Measurements from ENCODE around the gene SPINK4. TPM values are rescaled to one million over a fixed set of nuclear protein-coding genes. Genes with fewer than 3 reads are reported as not detected.
A peak's percentile ranks its signal among the peaks of the same experiment; 100 is the strongest.

The SPINK4 gene, protein sequence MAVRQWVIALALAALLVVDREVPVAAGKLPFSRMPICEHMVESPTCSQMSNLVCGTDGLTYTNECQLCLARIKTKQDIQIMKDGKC
- polyA plus RNA-seq (ENCODE audit: insufficient read length in 10 of 10): not detected
- long read RNA-seq, donor 1: 0 reads
- long read RNA-seq, donor 2, partial matches to known transcripts: 0 of 1 reads
- long read RNA-seq, donor 2, other reads (novel, unspliced or antisense): 0 of 1 reads
- long read RNA-seq, donor 3: 0 reads
- long read RNA-seq, donor 4: 0 reads
- long read RNA-seq, donor 5, partial matches to known transcripts: 0 of 1 reads
- long read RNA-seq, donor 5, other reads (novel, unspliced or antisense): 0 of 1 reads
- long read RNA-seq, donor 6: 0 reads
- long read RNA-seq, donor 7: 0 reads
- long read RNA-seq, donor 8: 0 reads
- long read RNA-seq, donor 9: 0 reads

DNA sequence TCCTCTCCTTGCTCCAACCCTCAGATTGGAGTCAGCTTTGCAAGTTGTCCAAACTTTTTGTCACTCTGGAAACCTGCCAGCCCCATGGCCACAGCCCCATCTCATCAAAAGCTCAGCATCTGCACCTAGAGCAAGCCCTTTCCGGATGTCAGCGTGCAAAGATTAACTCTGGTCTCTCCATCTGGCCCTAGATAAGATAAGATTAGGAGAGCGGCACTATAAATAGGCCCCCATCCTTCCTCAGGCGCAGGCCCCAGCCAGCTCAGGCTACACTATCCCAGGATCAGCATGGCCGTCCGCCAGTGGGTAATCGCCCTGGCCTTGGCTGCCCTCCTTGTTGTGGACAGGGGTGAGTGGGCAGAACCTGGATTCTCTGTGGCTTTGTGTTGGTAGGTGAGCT, at the start of gene SPINK4:
TSS of gene SPINK4 (plus strand) at position 247 of the 400 bp plus-strand sequence. CDS start at position 289, 42 bp downstream.
- DNase-seq: no peak

DNA sequence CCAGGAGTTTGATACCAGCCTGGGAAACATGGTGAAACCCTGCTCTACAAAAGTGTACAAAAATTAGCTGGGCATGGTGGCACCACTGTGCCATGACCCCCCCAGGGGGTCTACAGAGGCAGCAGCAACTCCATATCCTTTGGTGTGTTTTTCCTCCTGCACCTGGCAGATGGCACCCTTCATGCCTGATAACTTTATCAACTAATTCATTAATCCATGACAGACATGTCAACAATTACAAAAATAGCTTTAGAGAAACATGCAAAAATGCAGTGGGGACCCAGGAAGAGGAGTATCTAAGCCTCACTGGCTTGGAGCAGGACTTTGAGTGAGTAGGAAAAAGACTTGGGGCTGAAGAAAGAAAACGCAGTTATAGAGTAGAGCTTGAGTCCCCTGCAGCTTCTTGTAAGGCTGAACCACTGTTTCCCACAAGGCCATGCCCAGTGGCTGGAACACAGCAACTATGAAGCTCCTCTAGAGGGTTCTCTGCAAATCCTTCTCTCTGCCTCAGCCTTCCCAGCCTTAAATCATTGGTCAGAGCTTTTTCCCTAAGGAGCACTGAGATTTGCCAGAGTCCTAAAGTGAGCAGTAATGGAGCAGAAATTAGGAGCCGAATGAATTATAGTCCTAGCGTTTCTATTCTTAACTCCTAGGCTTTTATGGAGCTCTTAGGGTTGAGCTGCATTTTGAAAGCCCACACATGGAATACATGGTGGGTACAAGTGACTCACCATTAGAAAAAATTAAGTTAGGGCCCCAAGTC, 47.3 kb upstream of the SPINK4 start:
- peak in 1 of 3 donors; percentile 48 for DNase-seq

DNA sequence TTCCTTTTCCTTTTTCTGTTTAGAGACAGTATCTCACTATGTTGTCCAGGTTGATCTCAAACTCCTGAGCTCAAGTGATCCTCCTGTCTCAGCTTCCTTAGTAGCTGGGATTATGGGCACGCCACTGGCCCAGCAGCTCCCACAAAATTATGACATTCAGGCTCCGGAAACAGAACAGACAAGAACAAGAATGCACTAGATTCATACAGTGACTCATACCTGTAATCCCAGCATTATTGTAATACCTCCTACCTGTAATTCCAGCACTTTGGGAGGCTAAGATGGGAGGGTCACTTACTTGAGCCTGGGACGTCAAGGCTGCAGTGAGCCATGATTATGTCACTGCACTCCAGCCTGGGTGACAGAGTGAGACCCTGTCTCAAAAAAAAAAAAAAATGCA, 46.1 kb upstream of the SPINK4 start:
- DNase-seq: no peak

DNA sequence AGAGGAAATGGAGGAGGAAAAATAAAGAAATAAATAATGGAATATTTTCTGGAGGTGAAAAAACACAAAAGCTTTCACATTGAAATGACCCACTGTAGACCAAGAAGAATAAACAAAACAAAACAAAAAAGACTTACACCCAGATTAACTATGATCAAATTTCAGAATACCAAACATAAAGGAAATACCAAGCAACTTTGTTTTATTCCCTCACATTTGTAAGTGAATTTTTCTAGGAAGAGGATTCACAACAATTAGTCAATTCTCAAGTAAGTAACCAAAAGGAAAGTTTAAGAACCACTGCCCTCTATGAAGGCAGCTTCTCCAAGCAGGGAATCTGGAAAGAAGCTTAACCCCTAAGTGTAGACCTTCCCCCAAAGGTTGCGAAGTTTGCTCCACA, 43.2 kb upstream of the SPINK4 start:
- no peak for DNase-seq

- DNase-seq: peak; percentile 77 to 92 (median 87)
Measured at GRCh38 chr9:33197279-33198152, 42.5 kb upstream of the SPINK4 start.

- peak in 2 of 3 donors; percentile 51 to 70 for DNase-seq
Measured at GRCh38 chr9:33198165-33198564, 41.8 kb upstream of the SPINK4 start.

GRCh38 chr9:33202018-33202417, 37.9 kb upstream of the SPINK4 start:
- DNase-seq: no peak

- DNase-seq: peak; percentile 55 to 86 (median 59)
Measured at GRCh38 chr9:33202552-33203201, 37.3 kb upstream of the SPINK4 start.

DNA sequence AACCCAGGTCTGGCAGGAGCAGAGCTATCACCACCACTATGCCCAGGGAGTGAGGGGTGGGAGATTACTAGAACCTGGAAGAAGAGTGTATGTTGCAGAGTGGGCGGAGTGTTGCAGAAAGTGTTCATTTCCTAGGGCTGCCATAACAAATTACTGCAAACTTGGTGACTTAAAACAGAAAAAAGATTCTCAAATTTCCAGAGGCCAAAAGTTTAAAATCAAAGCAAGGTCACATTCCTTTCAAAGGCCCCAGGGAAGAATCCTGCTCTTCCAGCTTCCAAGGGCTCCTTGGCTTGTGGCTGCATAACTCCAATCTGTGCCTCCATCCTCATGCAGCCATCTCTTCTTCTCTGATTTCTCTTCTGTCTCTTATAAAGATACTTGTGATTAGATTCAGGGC, 30.6 kb upstream of the SPINK4 start:
- DNase-seq: no peak

DNA sequence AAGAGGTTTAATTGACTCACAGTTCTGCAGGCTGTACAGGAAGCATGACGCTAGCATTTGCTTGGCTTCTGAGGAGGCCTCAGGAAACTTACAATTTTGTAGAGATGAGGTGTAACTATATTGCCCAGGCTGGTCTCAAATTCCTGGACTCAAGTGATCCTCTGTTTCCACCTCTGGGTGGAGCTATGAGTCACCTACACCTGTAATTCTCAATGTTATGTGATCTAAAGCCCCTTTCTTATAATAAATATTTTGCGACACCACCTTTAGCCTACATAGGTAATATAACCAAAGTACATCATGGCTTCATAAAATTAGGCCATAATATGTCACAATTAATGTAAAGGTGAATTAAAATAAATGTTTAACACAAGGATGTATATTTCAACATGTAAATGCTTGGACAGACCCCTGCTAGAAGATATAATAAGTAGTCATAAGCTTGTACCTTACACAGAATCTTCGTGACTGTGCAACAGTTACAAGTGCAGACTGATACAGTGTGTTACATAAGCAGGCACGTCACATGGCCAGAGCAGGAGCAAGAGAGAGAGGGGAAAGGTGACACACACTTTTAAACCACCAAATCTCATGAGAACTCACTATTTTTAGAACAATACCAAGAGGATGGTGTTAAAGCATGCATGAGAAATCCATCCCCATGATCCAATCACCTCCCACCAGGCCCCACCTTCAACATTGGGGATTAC, 29.8 kb upstream of the SPINK4 start:
- DNase-seq: no peak

GRCh38 chr9:33211695-33212393, 28.1 kb upstream of the SPINK4 start:
- DNase-seq: no peak

GRCh38 chr9:33220681-33221567, 19.0 kb upstream of the SPINK4 start:
- DNase-seq: no peak

DNA sequence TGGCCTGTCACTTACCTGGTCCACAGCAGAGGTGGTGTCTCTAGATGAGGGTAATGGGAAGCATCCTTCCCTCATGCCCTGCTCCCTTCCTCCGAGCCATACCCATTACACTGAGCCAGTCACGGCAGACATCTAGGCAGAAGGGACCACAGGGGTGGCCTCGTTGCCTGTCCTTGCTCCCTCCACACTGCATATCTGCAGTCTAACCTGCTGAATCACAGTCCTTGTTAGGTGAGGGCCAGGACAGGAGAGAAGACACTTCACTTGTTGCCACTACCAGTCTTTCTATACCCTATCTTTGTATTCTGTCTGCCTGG, 18.4 kb upstream of the SPINK4 start:
- no peak for DNase-seq

- DNase-seq: no peak
Measured at GRCh38 chr9:33222031-33222430, 17.9 kb upstream of the SPINK4 start.

- no peak for DNase-seq
Measured at GRCh38 chr9:33223696-33224095, 16.3 kb upstream of the SPINK4 start.

GRCh38 chr9:33225319-33226147, 14.4 kb upstream of the SPINK4 start:
- peak; percentile 80 to 89 (median 82) for DNase-seq

- no peak for DNase-seq
Measured at GRCh38 chr9:33227008-33227398, 13.0 kb upstream of the SPINK4 start.

GRCh38 chr9:33227741-33228140, 12.2 kb upstream of the SPINK4 start:
- DNase-seq: no peak

Data from muscle of back (tissue), 13 donors.